GM23338 (cell line): ENCODE data around the gene OBSL1.

ENCODE experiments used
- CREB1 ChIP-seq: fragments of 250-450 bp; sonication (Bioruptor Pico); IDR thresholded peaks from 2 replicates; pipeline ENCODE4 v1.5.0; 2020; ENCODE audit warnings: low read depth, mild to moderate bottlenecking, moderate library complexity
- CTCF ChIP-seq, 2 experiments: fragments of 200-600 bp in 1 of 2; sonication (generic) in 1 of 2; conservative IDR thresholded peaks; 2 replicates each; pipeline versions ENCODE4 v1.5.1 to v1.6.1; 2016 to 2017; ENCODE audit warnings: antibody characterized with exemption in 2 of 2, low read depth in 2 of 2, mild to moderate bottlenecking in 2 of 2, moderate library complexity in 1 of 2
- ETS1 ChIP-seq: IDR thresholded peaks from 2 replicates; pipeline ENCODE4 v1.6.1; 2016; ENCODE audit warnings: antibody characterized with exemption
- EZH2 ChIP-seq: fragments of 200-600 bp; sonication (generic); IDR thresholded peaks from one replicate; pipeline ENCODE4 v1.8.0; 2017; ENCODE audit warnings: antibody characterized with exemption, mild to moderate bottlenecking, low read depth; ENCODE audit not compliant: unreplicated experiment
- EZH2phosphoT487 ChIP-seq: fragments of 200-600 bp; sonication (generic); IDR thresholded peaks from one replicate; pipeline ENCODE4 v1.8.1; 2018; ENCODE audit warnings: antibody characterized with exemption; ENCODE audit not compliant: unreplicated experiment
- JUNB ChIP-seq: IDR thresholded peaks from one replicate; pipeline ENCODE4 v1.6.1; 2016; ENCODE audit warnings: antibody characterized with exemption; ENCODE audit not compliant: unreplicated experiment
- NANOG ChIP-seq: IDR thresholded peaks from 2 replicates; pipeline ENCODE4 v1.6.1; 2016; ENCODE audit warnings: antibody characterized with exemption, borderline replicate concordance
- POLR2AphosphoS5 ChIP-seq: IDR thresholded peaks from 2 replicates; pipeline ENCODE4 v1.6.1; 2016; ENCODE audit warnings: antibody characterized with exemption, low read depth
- REST ChIP-seq: IDR thresholded peaks from one replicate; pipeline ENCODE4 v1.6.1; 2018; ENCODE audit warnings: antibody characterized with exemption; ENCODE audit not compliant: unreplicated experiment
- STAT1 ChIP-seq: IDR thresholded peaks from one replicate; pipeline ENCODE4 v1.6.1; 2016; ENCODE audit warnings: antibody characterized with exemption; ENCODE audit not compliant: unreplicated experiment
- ZNF114 ChIP-seq: fragments of 250-450 bp; sonication (Bioruptor Pico); IDR thresholded peaks from 2 replicates; pipeline ENCODE4 v1.5.0; 2020; ENCODE audit warnings: mild to moderate bottlenecking, moderate library complexity
- TF ChIP-seq, protein P1 (sequence below): fragments of 250-450 bp; sonication (Bioruptor Pico); IDR thresholded peaks from 2 replicates; pipeline ENCODE4 v1.5.0; 2020; ENCODE audit warnings: mild to moderate bottlenecking, moderate library complexity

- no peak for TF ChIP-seq CTCF (conservative IDR thresholded peaks at IDR 0.05; ENCODE audit: low read depth in 2 of 2)
- TF ChIP-seq EZH2phosphoT487, result no peak
- TF ChIP-seq EZH2, result no peak
- TF ChIP-seq POLR2AphosphoS5, result no peak
- no peak for TF ChIP-seq STAT1
- TF ChIP-seq NANOG, result no peak
- no peak for TF ChIP-seq CREB1 (CRISPR knock-in tag)
- no peak for TF ChIP-seq REST
- no peak for TF ChIP-seq ETS1
- TF ChIP-seq, protein P1, sequence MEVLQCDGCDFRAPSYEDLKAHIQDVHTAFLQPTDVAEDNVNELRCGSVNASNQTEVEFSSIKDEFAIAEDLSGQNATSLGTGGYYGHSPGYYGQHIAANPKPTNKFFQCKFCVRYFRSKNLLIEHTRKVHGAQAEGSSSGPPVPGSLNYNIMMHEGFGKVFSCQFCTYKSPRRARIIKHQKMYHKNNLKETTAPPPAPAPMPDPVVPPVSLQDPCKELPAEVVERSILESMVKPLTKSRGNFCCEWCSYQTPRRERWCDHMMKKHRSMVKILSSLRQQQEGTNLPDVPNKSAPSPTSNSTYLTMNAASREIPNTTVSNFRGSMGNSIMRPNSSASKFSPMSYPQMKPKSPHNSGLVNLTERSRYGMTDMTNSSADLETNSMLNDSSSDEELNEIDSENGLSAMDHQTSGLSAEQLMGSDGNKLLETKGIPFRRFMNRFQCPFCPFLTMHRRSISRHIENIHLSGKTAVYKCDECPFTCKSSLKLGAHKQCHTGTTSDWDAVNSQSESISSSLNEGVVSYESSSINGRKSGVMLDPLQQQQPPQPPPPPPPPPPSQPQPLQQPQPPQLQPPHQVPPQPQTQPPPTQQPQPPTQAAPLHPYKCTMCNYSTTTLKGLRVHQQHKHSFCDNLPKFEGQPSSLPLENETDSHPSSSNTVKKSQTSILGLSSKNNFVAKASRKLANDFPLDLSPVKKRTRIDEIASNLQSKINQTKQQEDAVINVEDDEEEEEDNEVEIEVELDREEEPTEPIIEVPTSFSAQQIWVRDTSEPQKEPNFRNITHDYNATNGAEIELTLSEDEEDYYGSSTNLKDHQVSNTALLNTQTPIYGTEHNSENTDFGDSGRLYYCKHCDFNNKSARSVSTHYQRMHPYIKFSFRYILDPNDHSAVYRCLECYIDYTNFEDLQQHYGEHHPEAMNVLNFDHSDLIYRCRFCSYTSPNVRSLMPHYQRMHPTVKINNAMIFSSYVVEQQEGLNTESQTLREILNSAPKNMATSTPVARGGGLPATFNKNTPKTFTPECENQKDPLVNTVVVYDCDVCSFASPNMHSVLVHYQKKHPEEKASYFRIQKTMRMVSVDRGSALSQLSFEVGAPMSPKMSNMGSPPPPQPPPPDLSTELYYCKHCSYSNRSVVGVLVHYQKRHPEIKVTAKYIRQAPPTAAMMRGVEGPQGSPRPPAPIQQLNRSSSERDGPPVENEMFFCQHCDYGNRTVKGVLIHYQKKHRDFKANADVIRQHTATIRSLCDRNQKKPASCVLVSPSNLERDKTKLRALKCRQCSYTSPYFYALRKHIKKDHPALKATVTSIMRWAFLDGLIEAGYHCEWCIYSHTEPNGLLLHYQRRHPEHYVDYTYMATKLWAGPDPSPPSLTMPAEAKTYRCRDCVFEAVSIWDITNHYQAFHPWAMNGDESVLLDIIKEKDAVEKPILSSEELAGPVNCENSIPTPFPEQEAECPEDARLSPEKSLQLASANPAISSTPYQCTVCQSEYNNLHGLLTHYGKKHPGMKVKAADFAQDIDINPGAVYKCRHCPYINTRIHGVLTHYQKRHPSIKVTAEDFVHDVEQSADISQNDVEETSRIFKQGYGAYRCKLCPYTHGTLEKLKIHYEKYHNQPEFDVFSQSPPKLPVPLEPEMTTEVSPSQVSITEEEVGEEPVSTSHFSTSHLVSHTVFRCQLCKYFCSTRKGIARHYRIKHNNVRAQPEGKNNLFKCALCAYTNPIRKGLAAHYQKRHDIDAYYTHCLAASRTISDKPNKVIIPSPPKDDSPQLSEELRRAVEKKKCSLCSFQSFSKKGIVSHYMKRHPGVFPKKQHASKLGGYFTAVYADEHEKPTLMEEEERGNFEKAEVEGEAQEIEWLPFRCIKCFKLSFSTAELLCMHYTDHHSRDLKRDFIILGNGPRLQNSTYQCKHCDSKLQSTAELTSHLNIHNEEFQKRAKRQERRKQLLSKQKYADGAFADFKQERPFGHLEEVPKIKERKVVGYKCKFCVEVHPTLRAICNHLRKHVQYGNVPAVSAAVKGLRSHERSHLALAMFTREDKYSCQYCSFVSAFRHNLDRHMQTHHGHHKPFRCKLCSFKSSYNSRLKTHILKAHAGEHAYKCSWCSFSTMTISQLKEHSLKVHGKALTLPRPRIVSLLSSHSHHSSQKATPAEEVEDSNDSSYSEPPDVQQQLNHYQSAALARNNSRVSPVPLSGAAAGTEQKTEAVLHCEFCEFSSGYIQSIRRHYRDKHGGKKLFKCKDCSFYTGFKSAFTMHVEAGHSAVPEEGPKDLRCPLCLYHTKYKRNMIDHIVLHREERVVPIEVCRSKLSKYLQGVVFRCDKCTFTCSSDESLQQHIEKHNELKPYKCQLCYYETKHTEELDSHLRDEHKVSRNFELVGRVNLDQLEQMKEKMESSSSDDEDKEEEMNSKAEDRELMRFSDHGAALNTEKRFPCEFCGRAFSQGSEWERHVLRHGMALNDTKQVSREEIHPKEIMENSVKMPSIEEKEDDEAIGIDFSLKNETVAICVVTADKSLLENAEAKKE (CRISPR knock-in tag), result no peak
- no peak for TF ChIP-seq JUNB
- no peak for TF ChIP-seq ZNF114
Observed at GRCh38 chr2:219596954-219597551, 25.7 kb upstream of the OBSL1 start.
